SIG-M5 treated with dmso at 0.1 percent for 504 hours (cell line): Measurements from ENCODE around the gene CPLX1.
"Not testable (repeated sequence)": the region's sequence is repeated elsewhere in the genome, so short reads cannot be mapped to it uniquely, and the experiment has no call there.

Experiments
- DNase-seq: peaks from one replicate; lab custom pipeline; 2025; ENCODE audit not compliant: unreplicated experiment; lab: John Stamatoyannopoulos, UW

Gene CPLX1

DNA sequence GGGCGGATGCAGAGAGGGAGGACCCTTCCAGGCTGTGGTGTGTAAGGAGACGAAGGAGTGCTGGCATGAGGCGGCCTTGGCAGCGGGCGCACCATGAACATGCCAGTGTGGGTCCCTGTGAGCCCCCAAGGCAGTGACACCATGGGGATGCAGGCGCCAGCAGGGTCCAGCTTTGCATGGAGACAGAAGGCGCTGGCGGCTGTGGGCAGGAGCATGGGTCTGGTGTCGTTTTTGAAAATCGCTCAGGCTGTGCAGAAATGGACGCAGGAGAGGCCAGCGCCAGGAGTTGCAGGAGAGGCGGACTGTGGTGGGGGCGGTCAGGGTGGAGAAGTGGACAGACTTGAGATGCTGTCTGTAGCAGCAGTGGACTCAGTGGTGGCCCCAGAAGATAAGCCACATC, 64.2 kb downstream of the CPLX1 start:
- DNase-seq, result no peak

DNA sequence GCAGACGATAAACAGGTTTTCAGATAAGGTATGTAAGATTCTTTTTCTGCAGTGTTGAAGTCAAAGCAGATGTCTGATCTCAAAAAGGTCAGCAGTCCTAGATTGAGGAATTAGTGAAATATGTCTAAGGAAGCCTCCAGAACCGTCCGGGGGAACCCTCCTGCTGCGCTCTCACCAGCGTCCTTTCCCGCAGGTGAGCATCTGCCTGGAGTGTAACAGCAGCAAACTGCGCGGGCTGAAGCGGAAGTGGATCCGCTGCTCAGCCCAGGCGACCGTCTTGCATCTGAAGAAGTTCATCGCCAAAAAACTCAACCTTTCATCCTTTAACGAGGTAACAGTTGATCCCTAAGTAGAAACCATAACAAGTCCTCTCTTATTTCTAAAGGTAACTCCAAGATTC, 64.8 kb downstream of the CPLX1 start:
- no peak for DNase-seq

DNA sequence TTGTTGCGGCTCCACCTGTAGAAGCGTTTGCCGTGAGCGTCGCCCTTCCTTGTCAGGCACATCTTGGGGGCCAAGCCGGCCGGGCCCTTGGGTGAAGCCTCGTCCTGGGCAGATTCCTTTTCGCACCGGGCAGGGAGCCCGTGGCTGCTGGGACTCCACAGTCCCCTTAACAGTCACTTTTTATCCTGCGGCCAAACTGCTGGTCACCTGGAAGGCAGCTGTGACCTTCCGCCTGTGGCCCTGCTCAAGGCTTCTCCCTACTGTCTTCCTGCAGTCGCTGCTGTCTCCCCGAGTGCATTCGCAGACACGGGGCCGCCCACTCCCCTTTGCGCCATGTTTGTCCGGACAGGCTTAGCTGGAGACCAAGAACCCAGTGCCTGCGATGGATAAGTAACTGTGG, 65.3 kb downstream of the CPLX1 start:
- DNase-seq, result no peak

DNA sequence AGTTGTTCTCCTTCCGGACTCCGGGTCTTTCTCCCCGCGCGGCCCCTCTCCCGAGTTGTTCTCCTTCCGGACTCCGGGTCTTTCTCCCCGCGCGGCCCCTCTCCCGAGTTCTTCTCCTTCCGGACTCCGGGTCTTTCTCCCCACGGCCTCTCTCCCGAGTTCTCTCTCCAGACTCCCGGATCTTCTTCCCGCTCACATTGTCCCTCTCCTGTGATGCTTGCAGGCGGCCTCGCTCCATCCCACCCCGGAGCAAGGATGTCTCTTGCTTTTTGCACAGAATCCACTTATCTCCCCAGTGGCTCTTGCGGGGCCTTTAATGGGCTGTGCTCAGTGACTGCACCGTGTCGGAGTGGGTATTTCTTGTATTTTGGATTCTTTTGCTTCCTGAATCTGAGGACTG, 66.1 kb downstream of the CPLX1 start:
- not testable (repeated sequence) for DNase-seq

DNA sequence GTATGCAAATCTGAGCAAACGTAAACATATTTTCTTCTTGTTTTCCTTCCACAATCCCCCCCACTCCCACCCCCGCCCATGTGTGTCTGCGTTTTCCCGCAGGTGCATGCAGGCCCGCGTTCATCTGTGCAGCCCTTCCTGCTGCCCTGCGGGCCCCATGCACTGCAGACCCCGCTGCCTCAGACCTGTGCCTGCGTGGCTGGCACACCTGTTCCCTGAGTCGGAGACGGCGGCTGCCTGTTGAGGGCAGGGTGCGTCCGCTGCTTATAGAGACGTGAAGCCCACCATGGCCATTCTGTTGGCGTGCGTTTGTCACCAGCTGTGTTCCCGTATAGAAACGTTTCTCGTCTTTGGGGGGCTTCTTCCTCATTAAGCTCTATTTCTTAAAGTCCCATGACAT, 68.8 kb downstream of the CPLX1 start:
- no peak for DNase-seq

DNA sequence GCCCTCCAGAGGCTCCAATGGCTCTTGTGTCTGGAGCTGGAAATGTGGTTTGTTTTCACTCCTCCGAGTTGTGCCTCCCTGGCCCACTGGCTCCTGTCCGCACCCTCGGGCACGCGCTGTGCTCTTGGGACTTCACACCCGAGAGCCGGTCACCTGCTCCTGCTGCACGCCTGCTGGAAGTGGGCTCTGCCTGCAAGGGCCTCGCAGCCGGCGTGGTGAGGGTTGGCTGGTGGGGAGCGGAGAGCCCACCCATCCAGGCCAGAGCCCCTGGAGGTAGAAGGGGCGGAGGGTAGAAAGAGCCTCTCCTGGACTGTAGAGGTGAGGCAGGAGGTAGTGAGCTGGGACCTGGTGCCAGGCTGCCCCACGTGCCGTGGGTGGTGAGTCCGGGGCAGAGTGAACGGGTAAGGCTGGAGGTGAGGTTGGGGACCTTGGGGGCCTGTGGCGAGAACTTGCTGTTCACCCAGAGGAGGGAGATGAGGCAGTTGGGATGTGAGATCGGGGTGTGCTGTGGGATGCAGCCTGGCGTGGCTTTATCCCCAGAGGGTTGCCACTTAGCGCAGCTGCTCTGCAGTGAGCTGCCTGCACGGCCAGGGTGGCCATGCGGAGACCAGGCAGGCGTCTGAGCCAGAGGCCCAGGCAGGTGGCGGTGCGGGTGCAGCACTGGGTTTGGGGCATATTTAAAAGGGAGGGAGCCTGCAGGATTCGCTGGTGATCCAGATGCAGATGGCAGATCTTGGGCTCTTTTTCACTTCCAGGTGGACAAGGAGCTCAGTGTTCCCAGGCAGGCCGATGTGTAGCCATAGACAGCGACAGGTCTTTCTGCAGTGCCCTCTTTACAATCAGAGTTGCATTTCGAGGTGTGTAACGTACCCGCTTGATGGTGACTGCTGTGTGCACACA, 71.5 kb downstream of the CPLX1 start:
- DNase-seq, result no peak

DNA sequence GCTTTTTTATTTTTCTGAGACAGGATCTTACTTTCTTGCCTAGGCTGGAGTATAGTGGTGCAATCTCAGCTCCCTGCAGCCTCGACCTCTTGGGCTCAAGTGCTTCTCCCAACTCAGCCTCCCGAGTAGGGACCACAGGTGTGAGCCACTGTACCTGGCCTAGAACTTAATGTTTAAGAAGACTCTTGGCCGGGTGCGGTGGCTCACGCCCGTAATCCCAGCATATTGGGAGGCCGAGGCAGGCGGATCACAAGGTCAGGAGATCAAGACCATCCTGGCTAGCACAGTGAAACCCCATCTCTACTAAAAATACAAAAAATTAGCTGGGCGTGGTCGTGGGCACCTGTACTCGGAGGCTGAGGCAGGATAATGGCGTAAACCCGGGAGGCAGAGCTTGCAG, 72.7 kb downstream of the CPLX1 start:
- DNase-seq, result not testable (repeated sequence)

DNA sequence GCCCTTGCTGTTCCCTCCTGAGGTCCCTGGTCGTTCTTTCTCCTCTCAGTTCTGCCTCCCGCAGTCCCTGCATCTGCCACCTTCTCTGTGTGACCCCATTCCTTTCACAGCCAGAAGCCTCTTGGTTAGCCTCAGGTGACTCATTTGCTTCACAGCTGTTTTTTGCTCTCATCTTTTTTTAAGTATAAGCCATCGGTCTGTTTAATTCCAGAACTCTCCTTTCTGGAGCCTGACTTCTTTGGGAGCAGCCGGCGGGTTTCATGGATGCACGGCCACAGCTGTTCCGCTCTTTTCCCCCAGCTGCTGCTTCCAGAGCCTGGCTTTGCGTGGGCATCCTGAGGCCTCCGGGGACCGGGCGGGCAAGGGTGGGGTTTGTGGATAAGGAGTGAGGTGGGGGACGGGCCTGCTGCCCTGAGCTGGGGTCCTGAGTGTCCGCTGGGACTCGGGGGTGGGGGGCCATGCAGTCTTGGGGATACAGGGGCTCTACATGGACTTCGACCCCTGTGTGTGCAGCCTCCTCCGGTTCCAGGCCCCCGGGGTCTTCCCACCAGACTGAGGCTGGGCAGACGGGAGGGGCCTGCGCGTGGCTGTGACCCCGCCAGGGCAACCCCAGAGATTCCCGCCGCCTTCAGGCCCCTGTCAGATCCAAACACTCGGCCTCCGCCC, 73.6 kb downstream of the CPLX1 start:
- DNase-seq, result no peak

DNA sequence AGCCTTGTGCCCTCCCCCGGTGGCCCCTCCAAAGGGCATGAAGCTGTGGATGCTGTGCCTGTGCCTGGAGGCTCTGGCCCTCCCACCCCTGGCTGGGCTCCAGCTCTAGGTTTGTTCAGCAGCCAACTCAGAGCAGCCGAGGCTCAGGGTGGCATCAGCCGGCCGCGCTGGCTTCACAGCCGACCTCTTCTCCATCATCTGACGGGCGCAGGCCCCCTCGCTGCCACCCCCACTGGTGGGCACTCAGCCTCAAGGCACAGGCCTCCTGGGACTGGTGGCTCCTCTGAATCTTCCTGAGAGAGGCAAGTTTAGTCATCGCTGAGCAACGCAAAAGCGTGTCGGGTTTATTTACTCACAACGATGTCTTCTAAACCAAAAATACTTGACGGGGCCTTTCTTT, 74.3 kb downstream of the CPLX1 start:
- no peak for DNase-seq

DNA sequence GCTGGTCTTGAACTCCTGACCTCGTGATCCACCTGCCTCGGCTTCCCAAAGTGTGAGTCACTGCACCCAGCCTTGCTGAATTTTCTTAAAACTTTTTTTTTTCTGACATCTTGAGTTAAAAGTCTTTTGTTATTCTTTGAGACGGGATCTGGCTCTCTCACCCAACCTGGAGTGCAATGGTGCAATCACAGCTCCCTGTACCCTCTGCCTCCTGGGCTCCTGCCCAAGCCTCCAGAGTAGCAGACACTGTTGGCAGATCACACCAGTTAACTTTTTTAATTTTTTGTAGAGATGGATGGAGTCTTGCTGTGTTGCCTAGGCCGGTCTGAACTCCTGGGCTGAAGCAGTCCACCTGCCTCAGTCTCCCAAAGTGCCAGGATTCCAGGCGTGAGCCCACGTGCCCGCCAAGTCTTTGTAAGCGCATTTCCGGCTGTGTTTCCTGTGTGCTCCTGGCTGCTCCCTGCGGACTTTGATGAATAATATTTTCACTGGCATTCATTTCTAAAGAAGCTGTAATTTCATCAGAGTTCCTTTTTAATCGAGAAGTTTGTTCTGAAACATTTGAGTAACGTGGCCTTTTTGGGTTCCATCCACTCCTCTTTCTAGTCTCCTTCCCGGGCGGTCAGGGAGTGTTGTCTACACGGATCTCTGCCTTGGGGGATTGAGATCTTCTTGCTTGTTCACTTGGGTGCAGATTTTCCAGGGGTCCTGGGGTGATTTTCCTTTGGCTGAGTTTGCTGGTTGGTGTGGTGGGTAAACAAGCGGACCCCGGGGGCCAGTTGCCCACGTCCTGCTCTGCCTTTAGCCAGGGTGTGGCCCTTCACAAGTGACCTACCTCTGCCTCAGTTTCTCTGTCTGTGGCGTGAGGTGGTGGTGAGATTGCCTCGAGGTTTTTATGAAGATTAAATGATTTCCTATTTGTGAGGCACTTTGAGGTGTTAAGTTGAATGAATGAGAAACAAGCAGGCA, 75.9 kb downstream of the CPLX1 start:
- no peak for DNase-seq

DNA sequence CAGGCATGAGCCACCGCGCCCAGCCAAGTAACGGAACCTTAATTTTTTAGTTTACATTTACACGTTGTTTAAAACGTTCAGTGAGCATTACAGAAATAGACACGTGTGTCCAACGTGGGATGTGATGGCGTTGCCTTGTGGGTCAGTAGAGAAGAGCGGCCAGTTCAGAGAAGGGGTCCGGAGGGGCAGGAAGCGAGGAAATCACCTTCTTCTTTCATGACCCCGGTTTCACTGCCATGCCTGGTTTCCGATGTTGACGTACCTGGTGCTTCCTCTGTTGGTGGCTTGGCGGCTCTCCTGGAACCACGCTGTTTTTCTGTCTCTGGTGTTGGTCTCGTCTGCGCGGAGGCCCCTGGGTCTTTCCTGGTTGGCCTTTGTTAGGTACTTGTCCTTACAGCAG, 77.5 kb downstream of the CPLX1 start:
- DNase-seq, result no peak

DNA sequence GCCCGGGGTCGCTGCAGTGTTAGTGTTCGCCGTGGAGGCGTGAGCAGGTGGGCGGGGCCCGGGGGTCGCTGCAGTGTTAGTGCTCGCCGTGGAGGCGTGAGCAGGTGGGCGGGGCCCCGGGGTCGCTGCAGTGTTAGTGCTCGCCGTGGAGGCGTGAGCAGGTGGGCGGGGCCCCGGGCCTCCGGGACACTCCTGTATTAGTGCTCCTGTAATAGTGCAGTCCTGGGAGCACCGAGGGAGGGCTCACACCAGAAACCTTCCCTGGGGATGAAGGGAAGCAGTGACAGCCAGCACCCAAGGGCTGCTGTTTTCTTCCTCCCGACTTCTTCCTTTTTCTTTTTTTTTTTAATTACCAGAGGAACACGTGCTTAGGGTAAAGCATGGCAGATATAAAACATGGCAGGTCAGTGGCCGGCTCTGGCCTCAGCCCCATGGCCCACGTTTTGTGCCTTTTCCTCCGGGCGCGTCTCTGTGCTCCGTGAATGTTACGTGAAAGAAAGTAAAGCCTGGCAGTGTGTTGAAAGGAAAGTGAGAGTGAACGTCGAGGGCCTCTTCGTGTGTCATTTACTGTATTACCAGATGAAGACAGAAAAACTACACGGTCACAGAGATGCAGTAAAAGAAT, 78.3 kb downstream of the CPLX1 start:
- no peak for DNase-seq

DNA sequence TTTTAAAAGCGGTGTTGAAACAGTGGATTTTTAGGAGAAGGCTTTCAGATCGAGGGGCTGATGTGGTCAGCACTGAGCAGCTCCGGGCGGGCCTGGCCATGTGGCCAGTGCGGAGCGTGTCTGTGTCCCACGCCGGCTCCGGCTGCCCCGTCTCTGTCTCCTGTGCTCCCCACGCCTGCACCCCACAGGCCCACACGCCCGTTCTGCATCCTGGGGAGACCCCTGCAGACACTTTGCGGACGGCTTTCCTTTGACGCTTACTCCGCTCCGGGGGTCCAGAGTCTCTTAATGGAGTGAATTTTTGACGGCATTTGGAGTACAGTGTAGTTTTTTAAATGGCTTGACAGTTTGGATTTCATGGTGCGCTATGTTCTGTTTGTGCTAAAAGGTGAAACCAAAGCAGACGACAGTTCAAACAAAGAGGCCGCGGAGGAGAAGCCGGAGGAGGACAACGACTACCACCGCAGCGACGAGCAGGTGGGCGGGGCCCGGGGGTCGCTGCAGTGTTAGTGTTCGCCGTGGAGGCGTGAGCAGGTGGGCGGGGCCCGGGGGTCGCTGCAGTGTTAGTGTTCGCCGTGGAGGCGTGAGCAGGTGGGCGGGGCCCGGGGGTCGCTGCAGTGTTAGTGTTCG, 81.6 kb downstream of the CPLX1 start:
- no peak for DNase-seq

DNA sequence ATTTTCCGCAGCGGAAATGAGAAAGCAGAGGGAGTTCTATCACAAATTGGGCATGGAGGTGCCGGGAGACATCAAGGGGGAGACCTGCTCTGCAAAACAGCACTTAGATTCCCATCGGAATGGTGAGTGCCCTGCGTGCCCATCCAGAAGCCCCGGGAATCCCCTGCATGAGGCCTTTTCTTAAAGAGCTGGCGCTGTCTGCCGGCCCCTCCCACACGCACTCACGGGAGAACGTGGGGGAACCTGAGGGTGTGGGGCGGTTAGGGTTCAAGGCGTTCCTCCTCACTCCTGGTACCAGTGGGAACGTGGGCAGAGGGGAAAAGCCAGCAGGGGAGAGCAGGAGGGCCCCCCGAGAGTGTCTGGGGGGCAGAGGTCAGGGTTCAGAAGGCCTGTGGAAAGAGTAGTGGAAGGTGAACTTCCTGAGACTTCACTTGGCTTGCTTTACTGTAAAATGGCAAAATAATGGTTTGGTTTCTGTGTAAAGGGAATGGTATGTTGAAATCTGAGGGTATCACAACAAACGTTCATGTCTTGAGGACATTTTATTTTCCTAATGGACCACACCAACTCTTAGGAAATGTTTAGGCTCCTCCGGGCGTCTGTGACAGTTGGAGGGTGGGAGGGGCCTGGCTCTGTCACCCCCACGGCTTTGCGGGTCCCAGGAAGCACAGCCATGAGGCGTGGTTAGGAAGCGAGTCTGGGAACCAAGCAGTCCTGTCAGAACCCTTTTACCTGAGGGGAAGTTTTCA, 82.3 kb downstream of the CPLX1 start:
- no peak for DNase-seq

DNA sequence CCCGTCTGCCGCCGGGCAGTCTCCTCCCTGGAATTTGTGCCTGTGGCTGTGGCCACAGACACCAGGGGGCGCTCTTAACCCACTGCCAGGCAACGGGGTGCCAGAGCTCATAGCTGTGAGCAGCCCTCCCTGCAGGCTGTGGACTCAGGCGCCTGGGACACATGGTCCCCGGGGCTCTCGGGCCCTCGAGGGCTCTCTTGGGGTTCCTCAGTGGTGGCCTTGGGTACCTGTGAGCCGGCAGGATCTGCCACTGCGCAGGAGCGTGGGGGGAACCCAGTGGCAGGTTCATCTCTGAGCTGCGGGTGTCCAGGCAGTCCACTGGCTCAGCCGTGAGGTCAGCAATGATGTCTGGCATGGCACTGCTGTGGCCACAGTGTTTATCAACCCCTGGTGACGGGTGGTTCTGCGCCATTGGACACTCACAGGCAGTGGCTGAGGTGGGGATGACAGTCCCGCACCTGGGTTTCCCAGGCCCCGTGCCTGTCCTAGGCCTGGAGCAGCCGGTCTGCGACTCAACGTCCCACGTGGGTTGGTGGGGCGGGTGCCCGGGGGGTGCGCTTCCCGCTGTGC, 83.1 kb downstream of the CPLX1 start:
- DNase-seq, result peak; percentile 45

DNA sequence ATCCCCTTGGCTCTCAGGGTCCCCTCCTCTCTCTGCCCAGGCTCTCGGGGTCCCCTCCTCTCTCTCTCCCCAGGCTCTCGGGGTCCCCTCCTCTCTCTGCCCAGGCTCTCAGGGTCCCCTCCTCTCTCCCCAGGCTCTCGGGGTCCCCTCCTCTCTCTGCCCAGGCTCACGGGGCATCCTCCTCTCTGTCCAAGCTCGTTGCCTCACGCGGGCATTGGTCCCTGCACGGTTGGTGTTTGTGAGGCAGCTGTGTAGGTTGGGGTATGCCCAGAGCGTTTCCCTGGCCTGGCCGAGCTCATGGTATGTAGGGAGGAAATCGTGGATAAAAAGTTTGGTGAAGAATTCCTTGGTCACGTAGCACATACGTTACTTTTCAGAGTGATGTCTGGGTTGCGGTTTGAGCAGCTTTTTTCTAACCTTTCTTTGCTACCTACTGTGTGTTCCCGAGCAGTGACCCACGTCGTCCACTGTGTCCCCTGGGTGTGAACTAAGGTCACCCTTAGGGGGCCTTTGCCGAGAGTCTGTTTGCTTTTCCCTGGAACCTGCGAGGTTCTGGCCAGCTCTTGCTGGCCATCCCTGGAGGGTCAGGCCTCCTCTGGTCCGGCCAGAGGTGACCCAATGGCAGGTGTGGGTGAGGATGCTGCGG, 83.7 kb downstream of the CPLX1 start:
- DNase-seq, result no peak

DNA sequence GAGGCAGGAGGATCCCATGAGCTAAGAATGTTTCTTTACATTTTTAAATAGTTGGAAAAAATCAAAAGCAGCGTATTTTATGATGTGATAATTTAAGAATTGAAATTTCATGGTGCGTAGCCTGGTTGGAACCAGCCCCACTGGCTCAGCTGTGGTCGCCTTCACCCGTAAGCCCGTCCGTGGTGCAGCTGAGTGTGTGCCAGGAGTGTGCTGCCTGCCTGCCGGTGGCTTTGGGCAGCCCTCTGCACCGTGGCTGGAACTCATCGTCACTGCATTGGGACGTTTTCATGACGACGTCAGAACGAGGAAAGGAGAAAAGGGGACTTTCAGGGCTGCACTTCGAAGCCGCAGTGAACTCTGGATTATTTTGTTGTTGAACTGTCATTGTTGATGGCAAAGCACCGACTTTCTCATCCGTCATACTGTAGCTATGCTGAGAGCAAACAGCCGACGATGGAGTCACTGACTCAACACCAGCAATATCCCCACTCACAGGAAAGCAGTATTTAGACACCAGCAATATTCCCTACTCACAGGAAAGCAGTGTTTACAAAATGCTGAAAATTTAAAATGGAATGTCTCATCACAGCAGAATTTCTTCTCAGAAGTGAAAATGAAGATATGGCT, 85.2 kb downstream of the CPLX1 start:
- no peak for DNase-seq

DNA sequence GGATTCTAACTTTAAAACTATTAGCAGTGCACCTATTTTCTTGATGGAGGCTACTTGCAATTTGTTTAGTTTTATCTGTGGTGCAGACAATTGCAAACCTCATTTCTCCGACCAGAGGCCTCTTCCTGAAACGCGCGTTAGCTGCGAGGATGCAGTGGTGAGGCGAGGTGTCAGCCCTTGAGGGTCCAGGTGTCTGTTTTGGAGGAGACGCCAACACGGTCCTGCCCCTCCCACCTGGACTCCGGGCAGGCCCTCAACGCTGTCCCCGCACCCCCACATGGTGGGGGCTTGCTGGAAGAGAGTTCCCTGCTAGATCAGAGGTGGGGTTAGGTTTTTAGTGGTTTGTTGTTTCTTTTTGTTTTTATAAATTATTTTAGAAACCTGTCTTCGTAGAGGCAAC, 85.9 kb downstream of the CPLX1 start:
- DNase-seq, result no peak

DNA sequence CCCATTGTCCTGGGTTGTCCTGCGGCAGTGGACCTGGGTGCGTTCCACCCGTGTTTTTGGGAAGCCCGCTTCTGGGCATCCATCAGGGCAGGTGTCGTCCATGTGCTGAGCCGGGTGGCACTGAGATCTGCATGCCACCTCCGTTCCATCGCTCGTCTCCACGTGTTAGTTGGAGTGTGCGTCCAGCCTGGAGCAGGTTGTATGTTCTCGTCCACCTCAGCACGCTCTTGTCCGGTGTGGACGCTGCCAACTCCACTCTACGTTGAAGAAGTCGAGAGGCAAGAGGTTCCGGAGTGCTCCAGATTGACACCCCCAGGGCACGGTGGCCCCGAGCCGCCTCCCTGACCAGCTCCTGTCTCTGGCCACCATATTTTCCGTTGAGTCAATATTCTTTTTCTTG, 86.4 kb downstream of the CPLX1 start:
- no peak for DNase-seq
